ENCODE measurements around the gene COL10A1. TPM values are rescaled to one million over a fixed set of nuclear protein-coding genes. Genes with fewer than 3 reads are reported as not detected.

The COL10A1 gene
- total RNA-seq, 1 donor from 2014 or later, result not detected

DNA sequence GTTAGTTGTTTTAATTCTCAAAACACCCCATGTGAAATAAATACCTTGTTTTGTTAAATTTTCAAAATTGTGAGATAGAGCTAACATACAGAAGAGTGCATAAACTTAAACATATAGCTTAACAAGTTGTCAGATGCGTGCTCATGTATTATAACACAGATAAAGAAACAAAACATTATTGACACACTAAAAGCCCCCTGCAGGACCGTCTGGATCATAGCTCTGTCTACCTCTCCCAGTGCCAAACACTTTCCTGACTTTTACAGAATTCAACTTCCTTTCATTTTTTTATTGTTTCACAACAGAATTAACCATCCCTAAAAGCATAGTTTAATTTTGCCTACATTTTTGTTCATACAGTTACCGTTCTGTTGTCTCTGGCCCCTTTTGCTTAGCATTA lies 47.4 kb downstream of the COL10A1 start:
- FAIRE-seq, result no peak
- TF ChIP-seq, protein P1, sequence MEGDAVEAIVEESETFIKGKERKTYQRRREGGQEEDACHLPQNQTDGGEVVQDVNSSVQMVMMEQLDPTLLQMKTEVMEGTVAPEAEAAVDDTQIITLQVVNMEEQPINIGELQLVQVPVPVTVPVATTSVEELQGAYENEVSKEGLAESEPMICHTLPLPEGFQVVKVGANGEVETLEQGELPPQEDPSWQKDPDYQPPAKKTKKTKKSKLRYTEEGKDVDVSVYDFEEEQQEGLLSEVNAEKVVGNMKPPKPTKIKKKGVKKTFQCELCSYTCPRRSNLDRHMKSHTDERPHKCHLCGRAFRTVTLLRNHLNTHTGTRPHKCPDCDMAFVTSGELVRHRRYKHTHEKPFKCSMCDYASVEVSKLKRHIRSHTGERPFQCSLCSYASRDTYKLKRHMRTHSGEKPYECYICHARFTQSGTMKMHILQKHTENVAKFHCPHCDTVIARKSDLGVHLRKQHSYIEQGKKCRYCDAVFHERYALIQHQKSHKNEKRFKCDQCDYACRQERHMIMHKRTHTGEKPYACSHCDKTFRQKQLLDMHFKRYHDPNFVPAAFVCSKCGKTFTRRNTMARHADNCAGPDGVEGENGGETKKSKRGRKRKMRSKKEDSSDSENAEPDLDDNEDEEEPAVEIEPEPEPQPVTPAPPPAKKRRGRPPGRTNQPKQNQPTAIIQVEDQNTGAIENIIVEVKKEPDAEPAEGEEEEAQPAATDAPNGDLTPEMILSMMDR (IDR thresholded peaks at IDR 0.05; ENCODE audit: insufficient read depth, low read length, severe bottlenecking), result no peak
- DNase-seq (ENCODE audit: low read depth), result no peak

DNA sequence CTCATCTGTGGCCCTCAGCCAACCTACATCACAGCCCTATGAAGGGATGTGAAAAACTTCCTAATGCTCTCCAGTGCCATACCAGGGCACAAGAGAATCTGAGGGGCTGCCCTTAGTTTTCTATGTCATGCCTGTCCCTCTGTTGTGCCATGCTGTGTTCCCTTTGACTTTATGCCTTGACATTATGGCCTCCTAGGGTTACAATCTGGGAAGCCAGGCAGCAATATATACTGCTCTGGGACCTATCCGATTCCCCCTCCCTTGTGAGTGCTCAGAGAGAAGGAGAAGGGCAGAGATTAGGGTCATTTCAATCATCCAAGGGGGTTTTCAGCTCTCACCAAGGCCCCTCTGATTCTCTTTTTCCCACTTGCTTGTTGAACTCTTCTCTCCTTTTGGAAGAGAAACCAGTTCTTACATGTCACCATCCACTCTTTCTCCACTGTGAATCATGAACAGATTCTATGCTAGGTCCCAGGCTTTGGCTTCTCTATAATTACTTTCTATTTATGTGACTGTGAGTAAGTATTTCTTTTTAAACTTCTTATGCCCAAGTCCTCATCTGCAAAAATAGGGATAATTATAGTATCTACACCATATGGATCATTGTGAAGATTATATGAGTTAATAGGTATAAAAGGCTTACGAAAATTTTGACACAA lies 51.1 kb downstream of the COL10A1 start:
- Histone ChIP-seq H3K27me3 (ENCODE audit: control insufficient read depth, insufficient read depth, low read length) (no peaks in the 10 kb centered on the region), H3K36me3 (ENCODE audit: control insufficient read depth, insufficient read depth, low read length) (no peaks in the 10 kb centered on the region), H3K4me3 (ENCODE audit: low read depth, low read length) (no peak overlapping the region)
- FAIRE-seq, result no peak
- peak; percentile 72 for DNase-seq (ENCODE audit: low read depth)
- TF ChIP-seq, protein P1 (IDR thresholded peaks at IDR 0.05; ENCODE audit: insufficient read depth, low read length, severe bottlenecking), result no peak

More for the DNA sequence above, 47.4 kb downstream of the COL10A1 start:
- Histone ChIP-seq H3K27me3 (ENCODE audit: control insufficient read depth, insufficient read depth, low read length) (no peaks in the 10 kb centered on the region), H3K4me3 (ENCODE audit: low read depth, low read length) (no peak overlapping the region), H3K36me3 (ENCODE audit: control insufficient read depth, insufficient read depth, low read length) (no peaks in the 10 kb centered on the region)

DNA sequence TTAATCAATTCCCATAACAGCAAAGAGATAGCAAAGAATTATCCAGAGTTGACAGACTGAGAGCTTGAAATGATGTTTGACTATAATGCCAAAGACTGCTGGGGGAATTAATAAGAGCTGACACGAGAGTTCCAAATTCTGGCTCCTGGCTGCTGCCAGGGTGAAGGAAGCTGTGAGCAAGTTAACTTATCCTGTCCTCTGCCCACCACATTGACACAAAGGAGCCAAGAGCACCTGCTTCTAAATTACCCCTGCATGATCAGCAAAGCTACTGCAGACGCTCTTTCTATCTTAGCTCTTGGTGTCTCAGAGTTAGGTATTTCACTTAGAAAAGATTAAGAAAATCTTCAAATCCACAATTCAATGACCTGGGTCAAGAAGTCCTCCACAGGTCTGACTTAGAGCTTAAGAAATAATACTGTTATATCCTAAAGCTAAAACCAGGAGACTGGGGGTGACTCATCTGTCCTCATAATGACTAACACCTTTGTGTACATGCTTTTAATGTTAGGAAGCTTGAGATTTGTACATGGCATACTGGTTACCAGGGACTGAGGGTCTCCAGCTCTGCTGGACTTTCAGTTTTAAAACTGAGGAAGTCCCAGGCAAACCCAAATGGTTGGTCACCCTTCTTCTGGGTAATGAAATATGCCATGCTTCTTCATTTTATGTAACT lies 52.0 kb downstream of the COL10A1 start:
- TF ChIP-seq, protein P1 (IDR thresholded peaks at IDR 0.05; ENCODE audit: insufficient read depth, low read length, severe bottlenecking), result no peak

DNA sequence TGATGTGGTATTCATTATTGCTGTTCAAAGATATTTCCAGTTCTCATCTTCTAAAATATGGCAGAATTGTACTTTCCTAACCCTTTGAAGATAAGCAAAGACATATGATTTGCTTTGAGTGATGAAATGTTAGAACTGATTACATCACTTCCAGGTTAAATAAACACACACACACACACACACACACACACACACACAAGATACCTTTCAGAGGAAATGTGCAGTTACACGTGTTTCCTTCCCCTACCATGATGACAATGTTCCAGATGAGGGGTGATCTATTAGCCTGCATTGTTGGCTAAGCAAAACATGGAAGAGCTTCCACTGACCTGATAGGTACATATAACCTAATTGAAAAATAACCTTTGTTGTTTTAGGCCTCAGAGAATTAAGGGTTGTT lies 53.6 kb downstream of the COL10A1 start:
- Histone ChIP-seq H3K36me3 (ENCODE audit: control insufficient read depth, insufficient read depth, low read length) (no peaks in the 10 kb centered on the region), H3K27me3 (ENCODE audit: control insufficient read depth, insufficient read depth, low read length) (no peaks in the 10 kb centered on the region), H3K4me3 (ENCODE audit: low read depth, low read length) (no peak overlapping the region)
- DNase-seq (ENCODE audit: low read depth) (peak; percentile 41), FAIRE-seq (no peak)
- TF ChIP-seq, protein P1 (IDR thresholded peaks at IDR 0.05; ENCODE audit: insufficient read depth, low read length, severe bottlenecking), result no peak

More for the DNA sequence above, 52.0 kb downstream of the COL10A1 start:
- Histone ChIP-seq H3K4me3 (ENCODE audit: low read depth, low read length) (no peak overlapping the region), H3K27me3 (ENCODE audit: control insufficient read depth, insufficient read depth, low read length) (no peaks in the 10 kb centered on the region), H3K36me3 (ENCODE audit: control insufficient read depth, insufficient read depth, low read length) (no peaks in the 10 kb centered on the region)
- FAIRE-seq, result no peak
- peak; percentile 94 for DNase-seq (ENCODE audit: low read depth)

DNA sequence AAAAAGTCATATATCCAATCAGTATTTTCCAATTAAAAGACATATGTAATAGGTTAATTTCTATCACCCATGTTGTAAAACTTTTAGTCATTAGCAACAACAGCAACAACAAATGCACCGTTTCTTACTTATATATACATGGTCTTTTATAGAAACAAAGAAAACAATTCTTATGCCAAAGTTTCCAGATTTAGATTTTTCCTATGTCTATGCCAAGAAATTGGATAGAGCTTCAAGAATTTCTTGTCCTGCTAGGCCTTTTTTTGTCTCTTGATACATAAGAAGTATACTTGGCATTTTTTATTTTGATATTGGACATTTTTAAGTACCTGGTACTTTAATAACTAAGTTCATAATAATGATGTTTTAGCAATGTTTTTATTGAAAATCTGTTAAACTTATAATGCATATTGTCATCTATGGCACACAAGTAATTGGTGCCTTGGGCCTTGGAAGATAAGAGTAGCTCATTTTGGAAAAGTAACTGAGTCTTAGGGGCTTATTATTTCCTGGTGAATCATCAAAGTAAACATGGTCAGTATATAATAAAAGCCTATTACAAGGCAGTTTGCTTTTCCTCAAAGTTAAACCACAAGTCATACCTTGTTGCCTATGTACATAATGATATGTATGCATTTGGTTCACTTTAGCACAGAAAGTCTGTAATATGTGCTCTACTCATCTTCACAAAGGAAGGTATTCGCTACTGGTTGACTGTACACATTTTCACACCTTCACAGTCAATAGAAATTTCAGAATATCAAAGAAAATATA lies 55.1 kb downstream of the COL10A1 start:
- Histone ChIP-seq H3K27me3 (ENCODE audit: control insufficient read depth, insufficient read depth, low read length) (no peaks in the 10 kb centered on the region), H3K36me3 (ENCODE audit: control insufficient read depth, insufficient read depth, low read length) (no peaks in the 10 kb centered on the region), H3K4me3 (ENCODE audit: low read depth, low read length) (no peak overlapping the region)
- TF ChIP-seq, protein P1 (IDR thresholded peaks at IDR 0.05; ENCODE audit: insufficient read depth, low read length, severe bottlenecking), result no peak
- DNase-seq (ENCODE audit: low read depth) (peak; percentile 84), FAIRE-seq (no peak)

Data from bronchial epithelial cell (primary cell).